Measurements from ENCODE around the gene PKD2.

- TF ChIP-seq CTCF (IDR thresholded peaks at IDR 0.05; ENCODE audit: poor library complexity, severe bottlenecking) (no peak), EZH2 (IDR thresholded peaks at IDR 0.05; ENCODE audit: borderline replicate concordance, insufficient read depth, low read length, poor library complexity, severe bottlenecking) (no peak), RAD21 (conservative IDR thresholded peaks at IDR 0.05) (no peak), POLR2AphosphoS5 (IDR thresholded peaks at IDR 0.05) (no peak), TAF1 (IDR thresholded peaks at IDR 0.05; ENCODE audit: low read depth) (no peak), EP300 (conservative IDR thresholded peaks at IDR 0.05; ENCODE audit: poor library complexity, severe bottlenecking) (no peak)
Measured at GRCh38 chr4:88002786-88003185, 4.6 kb upstream of the PKD2 start.

Measured in neural cell (in vitro differentiated cells).